Renal cortical epithelial cell (primary cell): Measurements from ENCODE around the gene GPR148. TPM values are rescaled to one million over a fixed set of nuclear protein-coding genes. Genes with fewer than 3 reads are reported as not detected.

Experiments used
- DNase-seq: peaks from one replicate; pipeline ENCODE4 v3.0.0-alpha.2; 2011; ENCODE audit warnings: low read depth
- total RNA-seq: library from RNA; depleted of rRNA; stranded (reverse); fragments of >200 nt; gene quantifications from 2 replicates; pipeline ENCODE4 v1.2.3, GENCODE V29; 2014

GPR148 gene
- total RNA-seq, 1 donor from 2014 or later, result 0.05 TPM

DNA sequence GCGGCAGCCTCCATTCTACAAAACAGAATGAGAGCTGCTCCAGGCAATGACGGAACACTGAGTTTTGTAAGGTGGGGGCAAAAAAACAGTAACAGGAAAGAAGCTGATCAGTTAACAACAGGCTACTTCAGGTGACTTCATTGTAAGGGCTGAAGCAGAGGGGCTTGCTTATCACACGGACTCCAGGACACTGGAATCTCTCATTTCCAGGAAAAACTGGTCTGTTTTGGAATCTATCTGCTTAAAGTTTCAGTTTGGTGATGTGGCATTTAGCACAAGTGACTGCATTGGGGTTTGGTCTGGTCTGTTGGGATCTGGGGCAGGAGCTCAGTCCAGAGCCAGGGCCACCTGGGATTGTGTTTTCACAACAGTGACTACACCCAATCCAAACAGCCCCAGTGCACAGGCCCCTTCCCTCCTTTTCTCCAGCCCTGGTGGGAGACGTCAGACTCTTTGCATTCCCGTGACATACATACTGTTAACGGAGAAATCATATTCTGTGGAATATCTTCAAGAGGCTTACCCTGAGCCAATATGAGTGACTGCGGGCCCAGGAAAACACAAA, 40.6 kb downstream of the GPR148 start:
- DNase-seq, result no peak

DNA sequence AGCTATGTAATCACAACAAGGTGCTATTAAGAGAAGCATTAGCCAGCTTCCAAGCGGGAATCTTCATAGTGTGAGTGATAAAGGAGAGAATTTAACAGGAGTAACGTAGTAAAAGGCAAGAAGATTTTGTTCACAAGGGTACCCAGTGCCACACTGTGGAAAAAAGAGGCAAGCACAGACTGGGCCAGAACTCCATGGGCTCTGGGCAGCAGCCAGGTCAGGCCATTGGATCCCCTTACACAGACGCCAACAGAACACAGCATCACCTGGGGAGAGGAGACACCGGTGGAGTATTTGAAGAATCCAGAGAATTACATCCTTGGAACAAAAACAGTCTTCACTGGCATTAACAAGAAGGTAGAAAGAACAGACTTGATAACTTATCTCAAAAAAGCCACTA, 47.7 kb downstream of the GPR148 start:
- DNase-seq, result no peak

DNA sequence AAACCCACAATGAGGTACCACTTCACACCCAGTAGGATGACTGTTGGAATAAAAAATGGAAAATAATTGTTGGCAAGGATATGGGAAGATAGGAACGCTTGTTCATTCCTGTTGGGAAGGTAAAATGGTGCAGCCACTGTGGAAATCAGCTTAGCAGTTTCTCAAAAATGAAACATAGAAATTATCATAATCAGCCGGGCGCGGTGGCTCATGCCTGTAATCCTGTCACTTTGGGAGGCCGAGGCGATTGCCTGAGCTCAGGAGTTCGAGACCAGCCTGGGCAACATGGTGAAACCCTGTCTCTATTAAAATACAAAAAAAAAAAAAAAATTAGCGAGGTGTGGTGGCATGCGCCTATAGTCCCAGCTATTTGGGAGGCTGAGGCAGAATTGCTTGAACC, 49.9 kb downstream of the GPR148 start:
- no peak for DNase-seq

Other genes with a start within 250 kb of the GPR148 start
- not detected in 2 replicates for gene POTEI, start 219.7 kb upstream of the GPR148 start, total RNA-seq
- not detected in 2 replicates for gene CFC1B, start 207.8 kb upstream of the GPR148 start, total RNA-seq
- gene CFC1, start 129.5 kb upstream of the GPR148 start, total RNA-seq, result not detected in 2 replicates
- not detected in 2 replicates for gene POTEJ, start 117.6 kb upstream of the GPR148 start, total RNA-seq
- not detected in 2 replicates for gene AMER3, start 26.5 kb downstream of the GPR148 start, total RNA-seq
- 0.35 and 0.40 TPM in 2 replicates for gene ARHGEF4, start 107.8 kb downstream of the GPR148 start, total RNA-seq